Activated CD4-positive, alpha-beta T cell treated with anti-CD3 and anti-CD28 coated beads, Interleukin-2, amount 10 ng/mL, durations not matched to agents 24 days and 14 days (primary cell): Measurements from ENCODE around the gene NRG2. TPM values are rescaled to one million over a fixed set of nuclear protein-coding genes. Genes with fewer than 3 reads are reported as not detected.

ENCODE experiments used
- DNase-seq: peaks from one replicate; pipeline ENCODE4 v3.0.0; 2022
- H3K27ac Mint-ChIP-seq: one replicate; pipeline ENCODE4 v1.8.0; 2022; ENCODE audit warnings: mild to moderate bottlenecking, mixed read lengths
- H3K27me3 Mint-ChIP-seq: one replicate; pipeline ENCODE4 v1.8.0; 2022; ENCODE audit warnings: mixed read lengths
- H3K36me3 Mint-ChIP-seq: one replicate; pipeline ENCODE4 v1.8.0; 2022; ENCODE audit warnings: low read depth, mild to moderate bottlenecking, mixed read lengths
- H3K4me1 Mint-ChIP-seq: one replicate; pipeline ENCODE4 v1.8.0; 2021; ENCODE audit warnings: mixed read lengths
- H3K4me3 Mint-ChIP-seq: one replicate; pipeline ENCODE4 v1.8.0; 2022; ENCODE audit warnings: mild to moderate bottlenecking, moderate library complexity, mixed read lengths
- H3K9me3 Mint-ChIP-seq: one replicate; pipeline ENCODE4 v1.8.0; 2021; ENCODE audit warnings: mixed read lengths
- intact Hi-C: fragments of 100-400 bp; cut with micrococcal nuclease; formaldehyde crosslinking; loops from one replicate; pipeline ENCODE4 v1.15.1; 2023
- total RNA-seq: library from RNA; stranded (reverse); gene quantifications from 2 replicates; pipeline ENCODE4 v1.2.3, GENCODE V29; 2022

Gene NRG2
- total RNA-seq, 1 donor from 2014 or later: 0.07 TPM

DNA sequence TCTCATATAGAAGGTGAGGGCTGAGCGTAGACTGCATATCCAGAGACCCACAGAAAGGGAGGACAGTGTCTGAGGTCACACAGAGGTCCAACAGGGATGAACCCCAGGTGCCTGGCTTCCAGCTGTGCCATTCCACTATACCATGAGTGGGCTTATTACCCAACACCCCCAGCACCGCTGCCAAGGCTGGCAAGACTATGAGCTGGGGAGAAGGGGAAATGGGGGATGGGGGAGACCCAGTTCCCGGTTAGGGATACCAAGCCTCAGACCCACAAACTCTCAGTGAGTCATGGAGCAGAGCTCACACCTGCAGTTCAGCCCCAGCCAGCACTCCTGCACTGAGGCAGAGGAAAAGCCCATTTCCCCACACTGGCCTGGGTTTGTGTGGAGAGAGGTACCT lies 141.1 kb downstream of the NRG2 start:
- H3K9me3 Mint-ChIP-seq: no peaks in the 10 kb centered on the region
- intact Hi-C loops: no loop called here
- no peak for DNase-seq
- no peak overlapping the region for H3K4me3 Mint-ChIP-seq
- no peak overlapping the region for H3K27ac Mint-ChIP-seq
- H3K27me3 Mint-ChIP-seq: peaks cover 39% of the 10 kb centered on the region
- H3K4me1 Mint-ChIP-seq: no peaks in the 10 kb centered on the region
- no peaks in the 10 kb centered on the region for H3K36me3 Mint-ChIP-seq

DNA sequence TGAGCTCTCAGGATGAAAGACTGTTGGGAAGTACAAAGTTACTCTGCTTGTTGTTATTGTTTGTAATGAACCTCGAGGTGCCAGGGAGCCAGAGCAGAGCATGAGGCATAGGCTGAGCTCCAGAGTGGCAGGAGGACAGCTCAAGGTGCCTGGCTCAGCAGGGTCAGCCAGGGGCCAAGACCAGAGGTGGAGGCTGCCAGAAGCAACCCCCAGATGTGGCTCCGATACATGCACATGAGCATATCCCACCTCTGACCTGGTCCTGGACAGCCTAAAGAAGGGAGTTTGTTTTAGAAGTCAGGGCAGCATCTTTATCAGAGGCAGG lies 141.9 kb downstream of the NRG2 start:
- Mint-ChIP-seq H3K4me3 (no peak overlapping the region), H3K9me3 (no peaks in the 10 kb centered on the region), H3K4me1 (no peaks in the 10 kb centered on the region), H3K36me3 (no peaks in the 10 kb centered on the region), H3K27me3 (peaks cover 41% of the 10 kb centered on the region), H3K27ac (no peak overlapping the region)
- DNase-seq: no peak
- intact Hi-C loops: no loop called here

DNA sequence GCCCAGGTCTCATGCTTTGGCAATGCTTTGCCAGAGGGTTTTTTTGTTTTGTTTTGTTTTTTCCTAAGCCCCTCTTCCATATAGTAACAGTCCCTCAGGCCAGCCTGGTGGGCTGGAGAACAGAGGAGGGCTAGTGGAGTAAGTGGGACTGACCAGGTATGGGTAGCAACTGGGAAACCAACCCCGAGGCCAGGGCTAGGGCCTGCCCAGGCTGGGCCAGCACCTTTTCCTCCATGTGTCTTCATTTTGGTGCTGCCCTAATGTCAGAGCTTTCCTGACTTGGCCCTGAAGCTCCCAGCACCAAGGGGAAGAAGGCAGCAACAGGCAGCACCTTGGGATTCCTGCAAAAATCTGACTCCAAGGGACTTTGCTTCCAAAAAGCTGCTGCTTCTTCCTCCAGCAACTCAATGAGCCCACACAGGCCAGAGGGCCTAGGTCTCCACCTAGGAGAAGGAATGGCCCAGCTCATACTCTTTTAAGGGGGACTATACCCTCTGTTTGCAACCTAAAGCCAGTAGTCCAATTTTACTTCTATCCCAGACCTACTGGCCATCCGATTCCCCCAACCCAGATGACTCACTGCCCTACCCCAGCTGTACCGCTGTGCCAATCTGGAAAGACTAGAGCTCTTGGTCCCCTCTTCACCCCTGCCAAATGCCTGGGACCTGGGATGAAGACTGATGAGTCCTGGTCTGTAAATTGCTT lies 142.4 kb downstream of the NRG2 start:
- H3K36me3 Mint-ChIP-seq: no peaks in the 10 kb centered on the region
- no peak overlapping the region for H3K27ac Mint-ChIP-seq
- no peak for DNase-seq
- H3K27me3 Mint-ChIP-seq: peaks cover 41% of the 10 kb centered on the region
- H3K9me3 Mint-ChIP-seq: no peaks in the 10 kb centered on the region
- intact Hi-C loops: no loop called here
- H3K4me3 Mint-ChIP-seq: no peak overlapping the region
- no peaks in the 10 kb centered on the region for H3K4me1 Mint-ChIP-seq

DNA sequence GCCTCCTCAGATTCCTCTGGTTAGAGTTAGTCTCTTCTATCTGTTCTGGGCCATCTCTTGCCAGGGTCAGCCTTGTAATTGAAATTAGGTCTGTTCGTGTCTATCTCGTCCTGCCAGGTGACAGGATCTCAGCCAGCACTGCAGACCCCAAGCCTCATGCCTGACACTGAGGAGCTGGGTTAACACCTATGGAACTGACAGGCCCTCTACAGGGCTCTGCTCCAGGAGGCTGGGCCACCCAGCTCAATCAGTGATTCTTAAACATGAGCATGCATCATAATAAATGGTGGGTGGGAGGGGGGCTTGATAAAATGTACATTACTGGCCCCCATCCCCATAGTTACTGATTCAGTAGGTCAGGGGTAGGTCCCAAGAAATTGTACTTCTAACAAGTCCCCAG lies 144.1 kb downstream of the NRG2 start:
- intact Hi-C loops: no loop called here
- Mint-ChIP-seq H3K36me3 (no peaks in the 10 kb centered on the region), H3K27me3 (peaks cover 35% of the 10 kb centered on the region), H3K4me1 (no peaks in the 10 kb centered on the region), H3K9me3 (no peaks in the 10 kb centered on the region), H3K27ac (no peak overlapping the region), H3K4me3 (no peak overlapping the region)
- DNase-seq: no peak

DNA sequence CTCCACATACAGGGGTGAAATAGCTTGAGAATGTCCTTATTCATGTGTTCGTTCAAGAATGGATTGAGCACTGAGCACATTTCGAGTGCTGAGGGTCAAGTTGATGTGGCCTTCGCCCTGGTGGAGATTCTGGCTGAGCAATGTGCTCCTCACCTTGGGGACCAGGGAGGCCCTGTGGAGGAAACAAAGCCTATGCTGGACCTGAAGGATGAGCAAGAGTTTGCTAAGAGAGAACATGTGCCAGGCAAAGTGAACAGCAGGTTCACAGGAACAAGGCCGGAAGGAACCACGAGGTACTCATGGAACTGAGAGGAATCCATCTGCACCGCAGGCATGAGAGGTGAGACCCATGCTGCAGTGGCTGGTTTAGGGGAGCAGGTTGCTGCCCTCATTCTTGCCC lies 145.1 kb downstream of the NRG2 start:
- H3K27me3 Mint-ChIP-seq: peaks cover 28% of the 10 kb centered on the region
- H3K4me3 Mint-ChIP-seq: no peak overlapping the region
- H3K36me3 Mint-ChIP-seq: no peaks in the 10 kb centered on the region
- H3K4me1 Mint-ChIP-seq: no peaks in the 10 kb centered on the region
- H3K9me3 Mint-ChIP-seq: no peaks in the 10 kb centered on the region
- H3K27ac Mint-ChIP-seq: no peak overlapping the region
- intact Hi-C loops: no loop called here
- DNase-seq: no peak

DNA sequence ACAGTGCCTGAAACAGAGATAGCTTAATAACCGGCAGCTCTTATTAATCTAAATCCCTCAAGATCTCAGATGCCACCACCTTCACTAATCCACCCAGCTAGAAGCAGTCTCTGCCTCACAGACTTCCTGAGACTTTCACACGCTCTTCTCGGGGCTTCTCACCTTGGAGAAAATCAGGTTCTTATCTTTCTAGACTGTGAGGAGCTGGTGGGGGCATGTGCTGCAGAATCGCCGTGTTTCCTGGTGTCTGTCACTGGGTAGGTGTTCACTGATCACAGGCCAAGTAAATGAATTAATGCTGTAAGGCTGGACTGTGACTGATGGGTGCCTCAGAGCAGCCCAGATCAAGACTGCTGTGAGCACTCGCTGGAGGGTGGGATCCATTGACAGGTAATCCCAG lies 145.8 kb downstream of the NRG2 start:
- peaks cover 21% of the 10 kb centered on the region for H3K27me3 Mint-ChIP-seq
- H3K4me1 Mint-ChIP-seq: no peaks in the 10 kb centered on the region
- no peak overlapping the region for H3K4me3 Mint-ChIP-seq
- H3K9me3 Mint-ChIP-seq: no peaks in the 10 kb centered on the region
- H3K27ac Mint-ChIP-seq: no peak overlapping the region
- intact Hi-C loops: no loop called here
- DNase-seq: no peak
- H3K36me3 Mint-ChIP-seq: no peaks in the 10 kb centered on the region

DNA sequence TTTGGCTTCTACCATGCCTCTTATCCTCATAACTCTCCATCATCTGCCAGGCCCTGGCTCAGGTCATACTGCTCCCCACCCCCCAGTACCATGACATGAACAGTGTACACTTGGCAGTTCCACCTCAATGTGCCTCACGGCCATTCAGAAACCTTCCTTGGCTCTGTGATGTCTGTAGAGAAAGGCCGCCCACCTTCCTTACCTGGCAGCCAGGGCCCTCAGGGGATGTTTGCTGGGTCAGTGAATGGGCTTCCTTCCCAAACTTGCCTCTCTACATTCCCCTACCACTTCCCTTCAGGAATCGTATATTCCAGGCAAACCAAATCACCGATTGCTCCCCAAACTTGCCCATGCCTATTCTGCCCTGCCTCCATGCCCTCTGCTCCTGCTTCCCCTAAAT lies 146.4 kb downstream of the NRG2 start:
- intact Hi-C loops: no loop called here
- no peak overlapping the region for H3K4me3 Mint-ChIP-seq
- DNase-seq: no peak

DNA sequence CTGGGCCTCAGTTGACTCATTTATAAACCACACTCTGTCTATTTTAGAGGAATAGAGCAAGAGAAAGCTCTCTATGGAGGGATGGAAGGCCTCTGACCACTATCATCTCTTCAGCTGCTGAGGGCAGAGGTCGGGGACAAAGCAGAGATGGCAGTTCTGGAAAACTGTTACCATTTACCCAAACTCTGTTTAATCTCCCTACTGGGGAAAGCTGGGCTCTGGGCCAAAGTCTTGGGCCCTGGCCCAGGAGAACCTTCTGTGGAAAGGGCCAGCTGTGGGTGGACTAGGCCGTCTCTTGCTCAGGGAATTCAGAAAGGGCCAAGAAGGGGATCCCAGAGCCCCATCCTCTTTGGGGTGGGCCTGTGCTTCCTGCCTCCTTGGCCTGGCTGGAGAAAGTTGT lies 147.5 kb downstream of the NRG2 start:
- peaks cover 14% of the 10 kb centered on the region for H3K27me3 Mint-ChIP-seq
- no peaks in the 10 kb centered on the region for H3K9me3 Mint-ChIP-seq
- H3K4me3 Mint-ChIP-seq: no peak overlapping the region
- H3K27ac Mint-ChIP-seq: no peak overlapping the region
- no peaks in the 10 kb centered on the region for H3K36me3 Mint-ChIP-seq
- intact Hi-C loops: no loop called here
- DNase-seq: no peak
- no peaks in the 10 kb centered on the region for H3K4me1 Mint-ChIP-seq

More for the DNA sequence above, 146.4 kb downstream of the NRG2 start:
- Mint-ChIP-seq H3K27me3 (peaks cover 22% of the 10 kb centered on the region), H3K9me3 (no peaks in the 10 kb centered on the region), H3K27ac (no peak overlapping the region), H3K36me3 (no peaks in the 10 kb centered on the region), H3K4me1 (no peaks in the 10 kb centered on the region)

DNA sequence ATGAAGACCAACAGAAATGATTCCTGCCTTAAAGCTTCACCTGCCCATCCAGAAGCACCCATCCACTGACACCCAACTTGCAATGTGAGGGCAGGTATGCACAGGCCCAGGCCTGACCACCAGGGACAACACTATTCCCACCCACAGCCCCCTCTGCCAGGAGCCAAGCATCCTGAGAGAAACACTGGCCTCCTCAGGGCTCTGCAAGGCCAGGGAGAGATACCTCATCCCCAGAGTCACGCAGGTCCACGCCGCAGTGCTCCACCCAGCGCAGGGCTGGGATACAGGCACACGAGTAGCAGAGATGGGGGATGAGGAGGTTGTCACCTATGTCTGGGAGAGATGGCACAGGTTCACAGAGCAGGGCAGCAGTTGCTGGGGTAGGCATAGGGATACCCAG lies 148.1 kb downstream of the NRG2 start:
- DNase-seq: no peak
- Mint-ChIP-seq H3K4me1 (no peaks in the 10 kb centered on the region), H3K36me3 (no peaks in the 10 kb centered on the region), H3K27ac (no peak overlapping the region), H3K9me3 (no peaks in the 10 kb centered on the region), H3K27me3 (peaks cover 14% of the 10 kb centered on the region), H3K4me3 (no peak overlapping the region)
- intact Hi-C loops: no loop called here

DNA sequence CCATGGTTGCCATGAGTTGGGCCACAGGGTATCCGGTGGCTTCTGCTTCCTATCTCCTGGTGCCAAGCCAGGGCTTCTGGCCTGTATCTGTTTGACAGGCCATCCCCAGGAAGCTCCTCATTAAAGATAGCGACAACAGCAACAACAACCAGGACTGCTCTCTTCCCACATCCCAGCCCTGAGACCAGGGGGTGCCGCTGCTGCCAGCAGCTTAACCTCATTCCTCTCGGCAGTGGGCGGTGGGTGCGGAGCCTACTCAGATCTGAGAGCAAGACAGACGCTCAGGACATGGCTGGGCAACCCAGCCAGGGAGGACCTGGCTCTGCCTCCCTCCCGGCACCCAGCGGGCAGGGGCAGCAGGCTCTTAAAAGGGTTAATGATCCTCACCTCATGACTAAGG lies 149.2 kb downstream of the NRG2 start:
- intact Hi-C loops: no loop called here
- H3K36me3 Mint-ChIP-seq: no peaks in the 10 kb centered on the region
- no peaks in the 10 kb centered on the region for H3K4me1 Mint-ChIP-seq

DNA sequence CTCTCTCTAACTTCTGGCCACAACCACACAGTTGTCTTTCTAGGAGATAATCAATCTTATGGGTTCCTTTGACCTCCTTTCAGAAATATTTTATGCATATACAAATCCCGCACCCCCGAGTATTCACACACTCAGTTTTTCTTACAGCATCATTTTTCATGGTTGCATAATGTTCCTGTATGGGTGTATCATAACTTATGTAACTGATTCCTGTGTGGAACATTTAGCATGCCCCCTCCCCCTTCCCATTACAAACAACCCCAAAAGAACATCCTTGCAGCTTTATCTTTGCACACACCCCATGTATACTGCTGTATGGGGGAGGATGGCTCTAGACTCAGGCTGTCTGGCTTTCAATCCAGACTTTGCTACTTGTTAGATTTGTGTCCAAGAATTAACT lies 153.7 kb downstream of the NRG2 start:
- H3K4me1 Mint-ChIP-seq: no peaks in the 10 kb centered on the region
- no peaks in the 10 kb centered on the region for H3K36me3 Mint-ChIP-seq
- no peak for DNase-seq
- no peak overlapping the region for H3K27ac Mint-ChIP-seq
- H3K4me3 Mint-ChIP-seq: no peak overlapping the region
- peaks cover 11% of the 10 kb centered on the region for H3K27me3 Mint-ChIP-seq
- intact Hi-C loops: no loop called here
- H3K9me3 Mint-ChIP-seq: no peaks in the 10 kb centered on the region

More for the DNA sequence above, 149.2 kb downstream of the NRG2 start:
- Mint-ChIP-seq H3K27me3 (peaks cover 11% of the 10 kb centered on the region), H3K27ac (no peak overlapping the region), H3K9me3 (no peaks in the 10 kb centered on the region), H3K4me3 (no peak overlapping the region)
- no peak for DNase-seq

DNA sequence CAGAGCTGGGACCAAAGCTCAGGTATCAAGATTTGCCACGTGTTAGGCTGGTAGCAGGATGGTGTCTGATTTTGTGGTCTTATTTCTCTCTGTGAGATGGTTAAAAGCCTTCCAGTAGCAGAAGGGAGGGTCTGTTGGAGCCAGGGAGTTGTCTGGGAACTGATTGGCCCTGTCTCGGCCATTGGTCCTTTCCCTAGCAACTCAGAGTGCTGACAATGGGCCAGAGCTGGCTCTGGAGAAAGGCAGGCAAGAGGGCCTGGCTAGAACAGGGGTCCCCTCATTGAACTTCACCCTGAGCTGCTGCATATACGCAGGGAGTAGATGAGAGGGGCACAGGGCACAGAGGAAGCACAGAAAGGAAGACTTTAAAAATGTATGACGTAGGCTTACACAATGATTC lies 154.7 kb downstream of the NRG2 start:
- Mint-ChIP-seq H3K4me3 (no peak overlapping the region), H3K4me1 (no peaks in the 10 kb centered on the region), H3K27ac (no peak overlapping the region), H3K27me3 (peaks cover 11% of the 10 kb centered on the region), H3K36me3 (no peaks in the 10 kb centered on the region), H3K9me3 (no peaks in the 10 kb centered on the region)
- no peak for DNase-seq
- intact Hi-C loops: no loop called here

DNA sequence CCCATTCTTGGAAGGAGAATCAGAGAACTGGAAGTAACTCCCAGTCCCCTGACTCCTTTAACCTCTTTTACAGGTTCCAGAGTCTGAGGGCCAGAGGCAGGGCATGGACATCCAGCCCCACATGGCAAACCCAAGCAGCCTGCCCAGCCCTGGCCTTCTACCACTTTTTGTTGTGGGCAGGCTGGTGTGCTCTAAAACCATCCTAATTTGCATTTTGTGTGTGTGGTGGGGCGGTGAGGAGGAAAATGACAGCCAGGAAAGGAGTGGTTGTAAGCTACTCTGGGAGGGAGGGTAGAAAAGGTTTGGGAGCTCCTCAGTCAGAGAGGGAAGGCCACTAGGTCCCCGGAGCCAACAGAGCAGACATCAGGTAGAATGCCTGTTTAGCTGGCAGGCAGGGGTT lies 156.9 kb downstream of the NRG2 start:
- Mint-ChIP-seq H3K4me3 (no peak overlapping the region), H3K9me3 (no peaks in the 10 kb centered on the region), H3K27ac (no peak overlapping the region), H3K4me1 (no peaks in the 10 kb centered on the region), H3K27me3 (peaks cover 7% of the 10 kb centered on the region), H3K36me3 (no peaks in the 10 kb centered on the region)
- intact Hi-C loops: no loop called here
- DNase-seq: no peak

DNA sequence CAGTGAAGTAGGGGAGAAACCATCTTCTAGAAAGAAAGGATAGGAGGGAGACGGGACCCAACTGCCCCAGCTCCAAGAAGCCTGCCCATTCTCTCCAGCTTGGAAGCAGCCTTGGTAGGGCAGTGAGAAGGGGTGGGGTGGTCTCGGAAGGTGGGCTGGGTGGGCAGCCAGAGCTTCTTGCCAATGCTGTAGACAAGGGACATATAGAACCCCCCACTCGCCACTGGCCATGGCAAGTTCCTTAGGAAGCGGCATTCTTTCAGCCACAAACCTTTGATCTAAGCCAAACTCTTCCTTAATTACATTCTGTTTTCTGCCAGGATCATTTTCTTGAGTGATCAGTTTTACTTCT lies 157.3 kb downstream of the NRG2 start:
- no peaks in the 10 kb centered on the region for H3K9me3 Mint-ChIP-seq
- intact Hi-C loops: no loop called here
- no peak for DNase-seq
- H3K4me3 Mint-ChIP-seq: no peak overlapping the region
- H3K27me3 Mint-ChIP-seq: peaks cover 7% of the 10 kb centered on the region
- no peaks in the 10 kb centered on the region for H3K36me3 Mint-ChIP-seq
- H3K4me1 Mint-ChIP-seq: no peaks in the 10 kb centered on the region
- no peak overlapping the region for H3K27ac Mint-ChIP-seq

DNA sequence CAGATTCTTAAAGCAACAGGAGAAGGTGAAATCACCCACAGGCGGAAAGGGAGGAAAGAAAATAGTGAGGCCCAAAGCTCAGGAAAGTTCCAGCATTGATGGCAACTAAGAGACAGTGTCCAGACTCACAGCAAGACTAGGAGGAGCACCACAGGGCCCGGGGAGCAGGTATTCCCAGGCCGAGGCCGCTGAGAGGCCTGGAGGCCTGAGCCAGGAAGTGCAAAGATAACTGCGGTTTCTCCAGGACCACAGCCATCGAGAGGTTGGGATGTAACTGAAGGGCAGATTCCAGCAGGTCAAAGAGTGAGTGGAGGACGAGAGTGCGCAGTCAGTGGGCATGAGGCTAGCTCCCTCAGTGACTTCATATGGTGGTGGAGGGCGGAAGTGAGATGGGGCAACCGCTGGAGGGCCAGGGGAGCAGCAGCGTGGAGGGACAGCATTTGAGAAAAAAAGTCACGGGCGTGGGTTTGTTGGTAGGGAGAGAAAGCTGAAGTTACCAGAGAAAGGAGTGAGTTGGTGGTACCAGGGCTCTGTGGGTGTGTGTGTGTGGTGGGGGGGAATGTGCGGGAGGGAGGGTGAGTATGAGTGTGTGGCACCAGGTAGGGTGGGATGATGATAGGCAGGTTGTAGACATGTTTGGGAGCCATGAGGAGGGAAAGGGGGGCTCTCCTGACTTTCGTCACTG lies 157.8 kb downstream of the NRG2 start:
- H3K27ac Mint-ChIP-seq: no peak overlapping the region

More for the DNA sequence above, 157.8 kb downstream of the NRG2 start:
- Mint-ChIP-seq H3K9me3 (no peaks in the 10 kb centered on the region), H3K4me1 (no peaks in the 10 kb centered on the region), H3K27me3 (peaks cover 5% of the 10 kb centered on the region), H3K4me3 (no peak overlapping the region), H3K36me3 (no peaks in the 10 kb centered on the region)
- intact Hi-C loops: no loop called here
- DNase-seq: no peak
